Osteocyte (in vitro differentiated cells): ENCODE data around the gene PRPF38B. TPM values are rescaled to one million over a fixed set of nuclear protein-coding genes. Genes with fewer than 3 reads are reported as not detected.

Experiments used
- DNase-seq: peaks from one replicate; pipeline ENCODE4 v3.0.0; 2021; ENCODE audit warnings: mixed read lengths; ENCODE audit not compliant: unreplicated experiment; ENCODE audit errors: extremely low spot score
- H3K27ac Mint-ChIP-seq: one replicate; pipeline ENCODE4 v1.8.0; 2021; ENCODE audit warnings: mild to moderate bottlenecking, mixed read lengths; ENCODE audit not compliant: unreplicated experiment
- H3K27me3 Mint-ChIP-seq: one replicate; pipeline ENCODE4 v1.8.0; 2021; ENCODE audit warnings: mixed read lengths; ENCODE audit not compliant: unreplicated experiment
- H3K36me3 Mint-ChIP-seq: one replicate; pipeline ENCODE4 v1.8.0; 2021; ENCODE audit warnings: mixed read lengths; ENCODE audit not compliant: unreplicated experiment
- H3K4me1 Mint-ChIP-seq: one replicate; pipeline ENCODE4 v1.8.0; 2021; ENCODE audit warnings: mixed read lengths; ENCODE audit not compliant: unreplicated experiment
- H3K4me3 Mint-ChIP-seq: one replicate; pipeline ENCODE4 v1.8.0; 2021; ENCODE audit warnings: mild to moderate bottlenecking, moderate library complexity, mixed read lengths; ENCODE audit not compliant: unreplicated experiment
- H3K9me3 Mint-ChIP-seq: one replicate; pipeline ENCODE4 v1.8.0; 2021; ENCODE audit warnings: mixed read lengths; ENCODE audit not compliant: unreplicated experiment
- CTCF ChIP-seq: fragments of 200-600 bp; sonication (generic); IDR thresholded peaks from 2 replicates; pipeline ENCODE4 v1.5.0; 2021; ENCODE audit warnings: antibody characterized with exemption, mild to moderate bottlenecking, moderate library complexity
- total RNA-seq: library from RNA; stranded (reverse); gene quantifications from 2 replicates; pipeline ENCODE4 v1.2.1, GENCODE V29; 2021

The PRPF38B gene
- total RNA-seq, 1 donor from 2014 or later: 39.2 TPM

DNA sequence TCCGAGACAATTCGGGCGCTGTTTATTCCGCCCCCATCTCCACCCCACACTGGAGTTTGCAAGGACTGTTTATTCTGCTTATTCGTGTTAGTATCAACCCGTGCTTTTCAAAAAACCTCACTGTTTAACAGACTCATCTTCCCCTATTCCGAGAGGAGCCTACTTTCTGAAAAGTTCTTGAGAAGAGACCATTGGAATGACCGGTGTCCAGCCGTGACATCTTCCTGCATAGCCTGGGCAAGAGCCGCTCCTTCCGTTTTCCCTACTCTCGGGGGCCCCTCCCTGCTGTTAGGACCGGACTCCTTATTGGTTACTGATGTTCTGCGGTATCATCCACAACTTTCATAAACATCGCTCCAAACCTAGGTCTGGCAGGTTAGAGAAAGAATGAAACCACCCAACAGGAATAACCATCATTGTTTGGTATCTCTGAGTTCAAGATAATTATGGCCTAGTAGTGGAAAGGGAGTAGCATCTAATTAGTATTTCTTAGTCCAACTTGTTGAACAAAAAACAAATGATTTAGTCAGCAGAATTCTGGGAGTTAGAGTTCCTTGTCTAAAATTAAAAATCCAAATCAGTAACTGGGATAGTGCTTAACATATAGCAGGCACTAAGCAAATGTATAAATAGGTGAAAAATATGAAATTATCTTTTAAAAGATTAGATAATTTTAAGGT lies 55.2 kb downstream of the PRPF38B start:
- Mint-ChIP-seq H3K4me1 (peaks cover 20% of the 10 kb centered on the region), H3K27me3 (peaks cover 6% of the 10 kb centered on the region), H3K4me3 (peak overlapping the region; percentile 92), H3K36me3 (peaks cover 12% of the 10 kb centered on the region), H3K27ac (peak overlapping the region; percentile 99), H3K9me3 (no peaks in the 10 kb centered on the region)
- no peak for TF ChIP-seq CTCF
- peak; percentile 91 for DNase-seq

DNA sequence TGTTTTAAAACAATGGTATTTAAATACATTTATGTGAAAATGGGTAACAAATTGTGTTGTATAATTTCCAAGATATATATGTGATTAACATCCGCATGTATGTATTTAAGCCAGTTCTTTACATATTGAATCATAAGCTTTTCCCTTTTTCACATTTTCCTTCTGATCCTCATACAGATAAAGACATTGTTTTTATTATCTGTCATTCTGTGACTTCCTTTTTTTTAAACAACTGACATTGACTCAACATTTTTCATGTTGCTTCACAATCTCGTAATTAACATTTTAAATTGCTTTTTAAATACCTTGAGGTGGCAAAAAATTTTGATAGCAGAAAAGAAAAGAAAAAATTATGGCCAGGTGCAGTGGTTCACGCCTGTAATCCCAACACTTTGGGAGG lies 55.8 kb downstream of the PRPF38B start:
- DNase-seq: no peak
- H3K27ac Mint-ChIP-seq: peak overlapping the region; percentile 41
- no peak for TF ChIP-seq CTCF
- H3K9me3 Mint-ChIP-seq: no peaks in the 10 kb centered on the region
- H3K4me1 Mint-ChIP-seq: peaks cover 20% of the 10 kb centered on the region
- peaks cover 4% of the 10 kb centered on the region for H3K27me3 Mint-ChIP-seq
- peaks cover 17% of the 10 kb centered on the region for H3K36me3 Mint-ChIP-seq
- H3K4me3 Mint-ChIP-seq: peak overlapping the region; percentile 92

DNA sequence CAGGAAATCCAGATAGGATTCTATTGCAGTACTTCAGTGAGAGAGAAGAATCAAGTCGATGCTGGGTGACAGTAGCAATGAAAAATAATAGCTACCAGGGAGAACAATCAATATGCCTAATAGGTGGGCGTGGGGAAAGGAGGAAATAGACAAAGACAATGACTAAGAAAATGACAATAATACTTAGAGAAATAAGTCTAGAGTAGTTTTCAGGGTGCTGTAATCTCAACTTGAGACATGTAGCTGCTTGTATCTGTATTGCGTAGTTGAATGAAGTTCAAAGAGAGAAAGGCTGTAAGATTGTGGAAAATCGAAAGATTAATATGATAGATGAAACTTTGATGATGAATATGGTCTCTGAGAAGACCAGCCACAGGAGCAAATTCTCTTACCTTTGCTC lies 57.0 kb downstream of the PRPF38B start:
- Mint-ChIP-seq H3K27ac (no peak overlapping the region), H3K4me3 (peak overlapping the region; percentile 38), H3K36me3 (peaks cover 19% of the 10 kb centered on the region), H3K4me1 (peaks cover 20% of the 10 kb centered on the region), H3K27me3 (no peaks in the 10 kb centered on the region), H3K9me3 (no peaks in the 10 kb centered on the region)
- DNase-seq: no peak
- no peak for TF ChIP-seq CTCF

- Mint-ChIP-seq H3K9me3 (no peaks in the 10 kb centered on the region), H3K27ac (no peak overlapping the region), H3K36me3 (peaks cover 27% of the 10 kb centered on the region), H3K4me1 (peaks cover 20% of the 10 kb centered on the region), H3K4me3 (no peak overlapping the region), H3K27me3 (no peaks in the 10 kb centered on the region)
- TF ChIP-seq CTCF: no peak
- DNase-seq: no peak
Observed at GRCh38 chr1:108750476-108751181, 58.5 kb downstream of the PRPF38B start.

Other genes with a start within 250 kb of the PRPF38B start
- not detected in 2 replicates for gene NBPF6, start 242.0 kb upstream of the PRPF38B start, total RNA-seq
- gene EEIG2, start 132.2 kb upstream of the PRPF38B start, total RNA-seq: 12.9 and 13.3 TPM in 2 replicates
- 6.8 and 7.2 TPM in 2 replicates for gene HENMT1, start 31.2 kb upstream of the PRPF38B start, total RNA-seq
- not detected in 2 replicates for gene FNDC7, start 20.6 kb downstream of the PRPF38B start, total RNA-seq
- 50.8 and 54.7 TPM in 2 replicates for gene STXBP3, start 54.4 kb downstream of the PRPF38B start, total RNA-seq
- gene AKNAD1, start 164.8 kb downstream of the PRPF38B start, total RNA-seq: 0.70 and 1.1 TPM in 2 replicates
- 37.1 and 40.9 TPM in 2 replicates for gene GPSM2, start 184.7 kb downstream of the PRPF38B start, total RNA-seq